Loucy (cell line): ENCODE data around the gene CDC42EP5.

Experiments used
- EZH2phosphoT487 ChIP-seq: fragments of 200-600 bp; IDR thresholded peaks from 2 replicates; pipeline ENCODE4 v1.6.1; 2018; ENCODE audit warnings: antibody characterized with exemption, mild to moderate bottlenecking, moderate library complexity, borderline replicate concordance
- TF ChIP-seq, protein P1 (sequence below): fragments of 200-600 bp; sonication (generic); conservative IDR thresholded peaks from 2 replicates; pipeline ENCODE4 v1.5.1; 2014; ENCODE audit warnings: mild to moderate bottlenecking, antibody characterized with exemption, low read length

DNA sequence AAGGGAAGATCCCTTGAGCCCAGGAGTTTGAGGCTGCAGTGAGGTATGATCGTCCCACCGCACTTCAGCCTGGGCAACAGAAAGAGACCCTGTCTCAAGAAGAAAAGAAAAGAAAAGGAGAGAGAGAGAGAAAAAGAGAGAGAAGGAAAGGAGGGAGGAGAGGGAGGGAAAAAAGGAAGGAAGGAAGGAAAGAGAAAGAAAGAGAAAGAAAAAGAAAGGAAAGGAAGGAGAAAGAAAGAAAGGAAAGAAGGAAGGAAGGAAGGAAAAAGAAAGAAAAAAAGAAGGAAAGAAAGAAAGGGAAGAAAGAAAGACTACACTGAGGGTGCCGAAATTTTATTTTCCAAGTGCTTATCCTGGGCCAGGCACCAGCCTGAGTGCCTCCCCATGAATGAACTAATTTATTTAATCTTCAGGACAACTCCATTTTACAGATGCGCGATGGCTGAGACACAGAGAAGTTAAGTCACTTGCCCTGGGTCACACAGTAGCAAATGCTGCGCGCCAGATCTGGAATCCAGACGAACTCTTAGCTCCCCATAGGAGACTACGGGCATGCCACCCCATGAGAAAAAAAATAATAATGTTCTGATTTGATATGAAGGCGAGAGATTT is 2.7 kb downstream of the CDC42EP5 start:
- TF ChIP-seq, protein P1, sequence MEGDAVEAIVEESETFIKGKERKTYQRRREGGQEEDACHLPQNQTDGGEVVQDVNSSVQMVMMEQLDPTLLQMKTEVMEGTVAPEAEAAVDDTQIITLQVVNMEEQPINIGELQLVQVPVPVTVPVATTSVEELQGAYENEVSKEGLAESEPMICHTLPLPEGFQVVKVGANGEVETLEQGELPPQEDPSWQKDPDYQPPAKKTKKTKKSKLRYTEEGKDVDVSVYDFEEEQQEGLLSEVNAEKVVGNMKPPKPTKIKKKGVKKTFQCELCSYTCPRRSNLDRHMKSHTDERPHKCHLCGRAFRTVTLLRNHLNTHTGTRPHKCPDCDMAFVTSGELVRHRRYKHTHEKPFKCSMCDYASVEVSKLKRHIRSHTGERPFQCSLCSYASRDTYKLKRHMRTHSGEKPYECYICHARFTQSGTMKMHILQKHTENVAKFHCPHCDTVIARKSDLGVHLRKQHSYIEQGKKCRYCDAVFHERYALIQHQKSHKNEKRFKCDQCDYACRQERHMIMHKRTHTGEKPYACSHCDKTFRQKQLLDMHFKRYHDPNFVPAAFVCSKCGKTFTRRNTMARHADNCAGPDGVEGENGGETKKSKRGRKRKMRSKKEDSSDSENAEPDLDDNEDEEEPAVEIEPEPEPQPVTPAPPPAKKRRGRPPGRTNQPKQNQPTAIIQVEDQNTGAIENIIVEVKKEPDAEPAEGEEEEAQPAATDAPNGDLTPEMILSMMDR = no peak
- no peak for TF ChIP-seq EZH2phosphoT487
